Anterior cingulate cortex (tissue), 58 donors: ENCODE results near the gene LMNTD2.

ENCODE experiments used
- DNase-seq, 58 donors: peaks; one replicate each; lab custom pipeline; 2025; lab: John Stamatoyannopoulos, UW

Gene LMNTD2

GRCh38 chr11:560305-561147 is at the start of gene LMNTD2, which contains the start of gene RASSF7:
Gene LMNTD2, minus strand, starts transcription at chr11:560738. Its CDS starts 22 bp downstream, at chr11:560716.
Gene RASSF7, plus strand, starts transcription at chr11:560970. Its CDS starts 799 bp downstream, at chr11:561769.
- DNase-seq = peak; percentile 9 to 89 (median 78)

- DNase-seq = no peak
Observed at GRCh38 chr11:609341-609811, 48.8 kb upstream of the LMNTD2 start.

- no peak for DNase-seq
Observed at GRCh38 chr11:608791-609251, 48.3 kb upstream of the LMNTD2 start.

GRCh38 chr11:607971-608659 is 47.6 kb upstream of the LMNTD2 start:
- DNase-seq = no peak

GRCh38 chr11:607020-607780 is 46.7 kb upstream of the LMNTD2 start:
- no peak for DNase-seq

GRCh38 chr11:606245-606644 is 45.7 kb upstream of the LMNTD2 start:
- DNase-seq = peak in 10 of 58 donors; percentile 14 to 44 (median 32)

- no peak for DNase-seq
Observed at GRCh38 chr11:605286-606129, 45.0 kb upstream of the LMNTD2 start.

GRCh38 chr11:603154-603553 is 42.6 kb upstream of the LMNTD2 start:
- DNase-seq = no peak

- DNase-seq = no peak
Observed at GRCh38 chr11:601573-602245, 41.2 kb upstream of the LMNTD2 start.

- no peak for DNase-seq
Observed at GRCh38 chr11:598005-598680, 37.6 kb upstream of the LMNTD2 start.

- DNase-seq = no peak
Observed at GRCh38 chr11:597166-597725, 36.7 kb upstream of the LMNTD2 start.

- no peak for DNase-seq
Observed at GRCh38 chr11:596374-596773, 35.8 kb upstream of the LMNTD2 start.

GRCh38 chr11:595400-595799 is 34.9 kb upstream of the LMNTD2 start:
- DNase-seq = no peak

GRCh38 chr11:593347-593746 is 32.8 kb upstream of the LMNTD2 start:
- no peak for DNase-seq

- DNase-seq = no peak
Observed at GRCh38 chr11:592918-593317, 32.4 kb upstream of the LMNTD2 start.

- no peak for DNase-seq
Observed at GRCh38 chr11:592501-592900, 32.0 kb upstream of the LMNTD2 start.

- DNase-seq = no peak
Observed at GRCh38 chr11:590997-591396, 30.5 kb upstream of the LMNTD2 start.

- DNase-seq = no peak
Observed at GRCh38 chr11:589798-590197, 29.3 kb upstream of the LMNTD2 start.
